Stimulated activated CD4-positive, alpha-beta T cell treated with anti-CD3 and anti-CD28 coated beads, Interleukin-2, amount 100 ng/mL, for 4 hours (primary cell): Measurements from ENCODE around the gene HOXA13.

Source experiments
- DNase-seq: peaks from one replicate; pipeline ENCODE4 v3.0.0-alpha.2; 2020; ENCODE audit warnings: low read depth

HOXA13 gene

GRCh38 chr7:27237735-27238334 is 37.9 kb upstream of the HOXA13 start:
- DNase-seq: no peak

- DNase-seq: no peak
These were observed 35.8 kb upstream of the HOXA13 start for GRCh38 chr7:27235387-27236311.

DNA sequence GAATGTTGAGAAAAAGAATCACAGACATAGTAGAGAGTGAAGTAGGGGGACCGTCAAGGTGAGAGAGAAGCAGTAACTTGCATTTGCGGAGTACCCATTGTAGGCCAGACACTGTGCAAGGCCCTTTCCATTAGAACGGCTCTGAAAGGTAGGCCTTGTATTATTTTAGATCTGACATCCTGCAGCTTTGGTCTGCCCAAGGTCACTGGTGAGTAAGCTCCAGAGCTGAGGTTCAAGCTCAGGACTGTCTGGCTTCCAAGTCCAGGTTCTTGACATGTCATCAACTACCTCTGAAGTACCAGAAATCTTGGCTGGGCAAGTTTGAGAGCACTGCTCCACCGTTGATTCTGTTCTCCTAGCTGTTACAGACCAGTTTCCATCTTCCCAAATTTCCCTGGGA is 29.6 kb upstream of the HOXA13 start:
- DNase-seq: no peak

GRCh38 chr7:27224983-27225934 is 25.4 kb upstream of the HOXA13 start:
- DNase-seq: no peak

- DNase-seq: no peak
These were observed 24.2 kb upstream of the HOXA13 start for GRCh38 chr7:27223941-27224575.

DNA sequence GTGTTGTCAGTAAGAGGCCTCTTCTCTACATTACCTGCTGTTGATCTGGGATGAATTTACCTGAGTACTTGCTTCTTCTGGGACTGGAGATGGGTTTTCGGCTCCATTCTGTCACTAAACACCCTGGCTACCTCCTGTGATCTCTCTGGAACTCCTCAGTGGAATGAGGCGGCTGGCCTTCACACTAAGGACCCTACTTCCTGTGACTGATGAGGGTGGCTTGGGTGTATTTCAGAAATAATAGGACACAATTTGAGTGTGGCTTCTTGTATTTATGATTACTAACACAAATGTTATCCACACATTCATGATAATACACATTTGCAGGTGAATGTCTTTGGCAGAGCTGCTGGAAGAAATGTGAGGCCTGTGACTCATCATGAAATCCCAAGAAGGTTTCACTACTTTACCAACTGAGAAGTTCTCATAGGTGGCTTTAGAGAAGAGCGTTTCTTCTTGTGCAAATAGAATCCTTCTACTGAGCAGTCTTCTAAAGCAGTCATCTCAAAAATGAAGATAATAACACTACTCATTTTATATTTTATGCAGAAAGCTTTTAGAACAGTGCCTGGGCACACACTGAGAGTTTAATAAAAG is 21.4 kb upstream of the HOXA13 start:
- no peak for DNase-seq

GRCh38 chr7:27220440-27220955 is 20.6 kb upstream of the HOXA13 start:
- no peak for DNase-seq

- DNase-seq: no peak
These were observed 19.9 kb upstream of the HOXA13 start for GRCh38 chr7:27219821-27220220.

- no peak for DNase-seq
These were observed 18.1 kb upstream of the HOXA13 start for GRCh38 chr7:27217951-27218350.

DNA sequence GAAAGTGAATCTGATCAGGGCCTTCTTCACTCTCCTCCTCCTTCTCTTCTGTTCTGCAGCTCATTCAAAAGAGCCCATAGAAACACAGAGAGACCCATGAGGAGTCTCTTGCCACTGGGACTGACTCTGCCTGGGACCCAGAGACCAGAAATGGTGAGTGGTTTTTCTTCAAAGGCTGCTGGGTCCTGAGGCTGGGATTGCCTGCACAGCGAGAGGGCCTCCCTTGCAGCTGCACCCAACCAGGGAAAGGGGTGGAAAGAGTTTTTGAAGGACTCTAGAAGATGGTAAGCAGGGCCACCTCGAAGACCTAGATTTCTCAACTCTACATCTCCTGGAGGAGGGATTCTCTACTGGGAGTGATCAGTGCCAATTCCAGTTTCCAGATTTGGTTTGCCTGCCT is 15.5 kb upstream of the HOXA13 start:
- no peak for DNase-seq

- DNase-seq: no peak
These were observed 14.5 kb upstream of the HOXA13 start for GRCh38 chr7:27214239-27214950.

DNA sequence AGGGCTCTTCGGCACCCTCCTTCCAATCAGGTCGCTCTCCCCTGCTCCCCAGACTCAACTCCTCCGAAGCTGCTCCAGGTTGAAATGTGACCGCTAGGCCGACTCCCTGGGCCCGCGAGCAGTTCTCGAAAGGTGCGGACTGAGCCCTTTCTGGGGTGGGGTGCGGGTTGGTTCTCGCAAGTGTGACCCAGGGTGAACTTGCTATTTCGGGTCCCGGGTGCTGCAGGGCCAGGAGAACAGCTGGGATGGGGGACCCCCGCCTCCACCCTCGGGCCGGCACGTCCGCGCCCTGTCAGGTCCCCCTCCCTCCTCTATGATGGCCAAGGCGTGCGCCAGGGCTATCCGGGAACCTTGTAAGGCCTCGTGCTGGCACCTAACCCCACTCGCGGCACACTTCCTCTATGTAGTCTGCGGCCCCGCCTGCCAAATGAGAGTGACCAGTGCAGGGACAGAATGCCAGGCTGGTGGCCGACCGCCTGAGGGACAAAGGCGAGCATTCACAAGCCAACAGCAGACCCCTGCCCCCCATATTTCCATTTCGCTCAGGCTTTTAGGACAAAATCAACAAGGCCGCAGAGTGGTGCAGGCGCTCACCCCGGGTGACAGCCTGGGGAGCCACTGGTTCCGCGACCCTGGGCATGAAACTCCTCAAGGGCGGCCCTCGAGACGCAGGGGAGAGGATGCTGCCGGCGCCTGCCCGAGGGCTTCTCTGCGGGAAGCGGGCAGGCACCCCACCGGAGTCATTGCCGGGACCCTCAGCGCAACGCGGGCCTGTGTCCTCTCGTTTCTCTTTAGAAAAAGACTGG is 13.7 kb upstream of the HOXA13 start:
- DNase-seq: no peak

- no peak for DNase-seq
These were observed 12.9 kb upstream of the HOXA13 start for GRCh38 chr7:27212497-27213432.

DNA sequence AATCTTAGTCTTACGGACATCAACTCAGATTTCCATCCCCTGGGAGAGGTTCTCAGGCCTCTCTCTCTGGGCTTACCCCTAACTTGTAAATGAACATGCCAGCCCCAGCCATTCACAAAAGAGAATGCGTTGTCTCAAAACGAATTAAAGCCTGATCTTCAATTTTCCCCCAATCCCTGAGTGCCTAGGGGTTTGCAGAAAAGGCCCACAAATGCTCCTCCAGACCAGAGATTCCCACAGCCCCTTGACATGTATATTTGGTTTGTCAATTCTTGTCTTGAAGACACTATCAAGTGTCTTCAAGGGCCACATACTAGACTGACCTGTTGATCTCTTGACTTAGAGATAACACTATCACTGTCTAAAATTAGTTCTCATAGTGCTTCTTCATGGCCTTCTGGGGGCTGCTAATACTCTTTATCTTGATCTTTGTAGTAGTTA is 11.9 kb upstream of the HOXA13 start:
- no peak for DNase-seq

GRCh38 chr7:27211084-27211446 is 11.2 kb upstream of the HOXA13 start:
- no peak for DNase-seq

- DNase-seq: no peak
These were observed 10.7 kb upstream of the HOXA13 start for GRCh38 chr7:27210441-27211083.

DNA sequence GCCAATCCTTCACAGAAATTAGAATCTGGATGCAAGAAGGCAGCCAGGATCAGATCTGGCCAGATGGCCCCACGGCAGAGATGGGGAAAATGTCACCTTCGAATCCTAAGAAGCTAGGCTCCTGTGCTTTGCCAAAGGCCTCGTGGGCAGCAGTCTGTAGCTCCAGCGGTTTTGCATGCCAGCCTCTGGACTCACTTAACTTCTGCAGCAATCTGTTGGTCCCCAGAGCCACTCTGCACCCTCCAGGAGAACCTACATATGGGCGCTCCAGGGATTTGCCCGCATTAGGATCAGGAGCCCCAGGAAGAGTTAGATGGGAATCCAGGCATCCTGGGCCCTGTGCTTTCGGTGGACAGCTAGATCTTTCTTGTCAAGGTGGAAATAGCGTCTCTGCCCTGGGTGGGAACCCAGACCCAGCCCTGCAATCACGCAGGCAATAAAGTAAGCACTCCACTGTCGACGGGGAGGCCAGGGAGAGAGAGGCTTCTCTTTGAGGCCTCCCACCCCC is 10.1 kb upstream of the HOXA13 start:
- no peak for DNase-seq

- no peak for DNase-seq
These were observed 9.1 kb upstream of the HOXA13 start for GRCh38 chr7:27208998-27209397.
